HL-60 (cell line): Measurements from ENCODE around the gene NPC1.

Experiments
- DNase-seq, 2 experiments: peaks; one replicate each; pipeline ENCODE4 v3.0.0-alpha.2; 2010 to 2020; ENCODE audit warnings: low read depth in 1 of 2, low spot score in 1 of 2
- H3K27ac ChIP-seq: fragments of 250-450 bp; sonication (Bioruptor Pico); replicated peaks from 2 replicates; pipeline ENCODE4 v1.5.1; 2020; ENCODE audit warnings: mild to moderate bottlenecking, moderate library complexity
- H3K27me3 ChIP-seq: fragments of 250-450 bp; sonication (Bioruptor Pico); 2 replicates; pipeline ENCODE4 v1.5.1; 2021; ENCODE audit warnings: mild to moderate bottlenecking, moderate library complexity; ENCODE audit not compliant: insufficient read depth, poor library complexity, severe bottlenecking
- H3K4me3 ChIP-seq: replicated peaks from 2 replicates; pipeline ENCODE4 v1.5.1; 2011; ENCODE audit warnings: mild to moderate bottlenecking, control low read depth, low read length; ENCODE audit not compliant: insufficient read depth
- CTCF ChIP-seq: IDR thresholded peaks from one replicate; pipeline ENCODE4 v1.5.1; 2011; ENCODE audit warnings: low read length, control low read depth, inconsistent platforms; ENCODE audit not compliant: insufficient read depth
- GABPA ChIP-seq: IDR thresholded peaks from 2 replicates; pipeline ENCODE4 v1.6.1; 2012; ENCODE audit warnings: low read depth
- POLR2AphosphoS5 ChIP-seq: IDR thresholded peaks from 2 replicates; pipeline ENCODE4 v1.6.1; 2012; ENCODE audit warnings: low read depth
- SPI1 ChIP-seq: IDR thresholded peaks from 2 replicates; pipeline ENCODE4 v1.6.1; 2012; ENCODE audit warnings: low read depth, mild to moderate bottlenecking, borderline replicate concordance
- TF ChIP-seq, protein P1 (sequence below): IDR thresholded peaks from 2 replicates; pipeline ENCODE4 v1.6.1; 2012; ENCODE audit warnings: low read depth; ENCODE audit not compliant: insufficient replicate concordance

The NPC1 gene

DNA sequence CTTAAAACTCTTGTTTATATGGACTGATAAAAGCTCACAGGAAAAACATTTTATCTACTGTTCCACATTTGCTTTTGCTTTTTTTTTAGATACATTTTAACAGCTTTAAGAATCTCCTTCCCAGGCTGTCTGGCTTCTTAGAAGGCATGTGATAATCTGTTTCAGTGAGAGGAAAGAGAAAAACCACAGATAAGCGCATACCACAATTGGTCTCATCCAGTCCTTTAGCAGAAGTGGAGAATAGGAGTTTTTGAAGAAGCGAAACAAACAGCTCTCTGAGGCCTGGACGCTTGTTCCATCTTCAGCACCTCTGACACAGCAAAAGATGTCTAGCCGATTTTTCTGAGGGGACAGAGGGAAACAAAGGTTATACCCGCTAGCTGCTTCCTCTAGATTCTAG lies 45.4 kb downstream of the NPC1 start:
- Histone ChIP-seq H3K27me3 (no peaks in the 10 kb centered on the region), H3K4me3 (no peak overlapping the region), H3K27ac (no peak overlapping the region; the same call in 1 of the 2 replicates)
- TF ChIP-seq CTCF (no peak), SPI1 (peak; percentile 31; the same call in 1 of the 2 replicates), GABPA (no peak), POLR2AphosphoS5 (no peak)
- TF ChIP-seq, protein P1, sequence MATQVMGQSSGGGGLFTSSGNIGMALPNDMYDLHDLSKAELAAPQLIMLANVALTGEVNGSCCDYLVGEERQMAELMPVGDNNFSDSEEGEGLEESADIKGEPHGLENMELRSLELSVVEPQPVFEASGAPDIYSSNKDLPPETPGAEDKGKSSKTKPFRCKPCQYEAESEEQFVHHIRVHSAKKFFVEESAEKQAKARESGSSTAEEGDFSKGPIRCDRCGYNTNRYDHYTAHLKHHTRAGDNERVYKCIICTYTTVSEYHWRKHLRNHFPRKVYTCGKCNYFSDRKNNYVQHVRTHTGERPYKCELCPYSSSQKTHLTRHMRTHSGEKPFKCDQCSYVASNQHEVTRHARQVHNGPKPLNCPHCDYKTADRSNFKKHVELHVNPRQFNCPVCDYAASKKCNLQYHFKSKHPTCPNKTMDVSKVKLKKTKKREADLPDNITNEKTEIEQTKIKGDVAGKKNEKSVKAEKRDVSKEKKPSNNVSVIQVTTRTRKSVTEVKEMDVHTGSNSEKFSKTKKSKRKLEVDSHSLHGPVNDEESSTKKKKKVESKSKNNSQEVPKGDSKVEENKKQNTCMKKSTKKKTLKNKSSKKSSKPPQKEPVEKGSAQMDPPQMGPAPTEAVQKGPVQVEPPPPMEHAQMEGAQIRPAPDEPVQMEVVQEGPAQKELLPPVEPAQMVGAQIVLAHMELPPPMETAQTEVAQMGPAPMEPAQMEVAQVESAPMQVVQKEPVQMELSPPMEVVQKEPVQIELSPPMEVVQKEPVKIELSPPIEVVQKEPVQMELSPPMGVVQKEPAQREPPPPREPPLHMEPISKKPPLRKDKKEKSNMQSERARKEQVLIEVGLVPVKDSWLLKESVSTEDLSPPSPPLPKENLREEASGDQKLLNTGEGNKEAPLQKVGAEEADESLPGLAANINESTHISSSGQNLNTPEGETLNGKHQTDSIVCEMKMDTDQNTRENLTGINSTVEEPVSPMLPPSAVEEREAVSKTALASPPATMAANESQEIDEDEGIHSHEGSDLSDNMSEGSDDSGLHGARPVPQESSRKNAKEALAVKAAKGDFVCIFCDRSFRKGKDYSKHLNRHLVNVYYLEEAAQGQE: no peak
- DNase-seq: peak in 1 of 2 experiments; percentile 48

GRCh38 chr18:23539911-23540525 lies 46.3 kb downstream of the NPC1 start:
- TF ChIP-seq GABPA: no peak
- no peak for TF ChIP-seq CTCF
- TF ChIP-seq, protein P1: no peak
- TF ChIP-seq SPI1: 0 out of 2 replicates have a peak, but pooled peaks have one; percentile 11
- TF ChIP-seq POLR2AphosphoS5: no peak
- no peak for DNase-seq
- no peaks in the 10 kb centered on the region for H3K27me3 ChIP-seq
- no peak overlapping the region for H3K4me3 ChIP-seq
- H3K27ac ChIP-seq: no peak overlapping the region

DNA sequence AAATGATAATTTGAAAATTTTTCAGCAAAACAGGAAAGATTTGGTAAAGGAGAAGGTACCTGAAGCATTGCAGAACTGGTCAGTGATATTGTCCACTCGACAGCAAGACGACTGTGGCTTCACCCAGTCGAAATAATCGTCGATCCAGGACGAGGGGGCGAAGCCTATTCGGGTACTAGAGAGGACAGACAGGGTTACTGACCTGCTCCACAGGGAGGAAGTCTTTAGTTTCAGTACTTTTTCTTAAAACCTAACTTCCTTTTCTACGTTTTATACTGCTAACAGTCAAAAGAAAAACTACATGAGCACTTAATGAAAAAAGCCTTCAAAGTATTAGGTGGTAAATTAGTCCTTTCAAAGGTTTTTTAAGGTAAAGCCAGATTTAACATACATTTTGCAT lies 47.0 kb downstream of the NPC1 start:
- DNase-seq: no peak
- no peak overlapping the region for H3K4me3 ChIP-seq
- no peak overlapping the region for H3K27ac ChIP-seq
- TF ChIP-seq POLR2AphosphoS5 (no peak), SPI1 (peak; percentile 36; the same call in 1 of the 2 replicates)
- H3K27me3 ChIP-seq: no peaks in the 10 kb centered on the region

DNA sequence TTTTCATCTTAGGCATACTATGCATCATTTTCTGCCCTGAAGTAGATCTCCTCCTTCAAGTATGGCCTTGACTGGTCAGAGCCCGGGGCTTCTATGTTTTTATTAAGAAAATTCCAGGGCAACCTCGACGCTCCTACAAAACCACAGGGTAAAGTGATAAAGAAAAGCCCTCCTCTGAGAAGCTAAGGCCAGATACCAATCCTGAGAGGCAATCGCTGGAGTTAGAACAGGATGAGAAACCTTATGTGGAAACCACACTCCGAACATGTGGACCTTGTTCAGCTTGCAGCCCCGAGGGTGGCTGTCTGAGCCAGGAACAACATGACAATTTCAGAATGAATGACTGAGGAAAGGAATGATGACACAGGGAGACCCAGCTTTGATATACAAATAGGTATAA lies 47.4 kb downstream of the NPC1 start:
- Histone ChIP-seq H3K4me3 (no peak overlapping the region), H3K27ac (no peak overlapping the region), H3K27me3 (no peaks in the 10 kb centered on the region)
- TF ChIP-seq POLR2AphosphoS5 (no peak), CTCF (no peak), GABPA (no peak), SPI1 (no peak)
- TF ChIP-seq, protein P1: no peak
- DNase-seq: no peak
